NOMO-1 treated with dmso at 0.1 percent for 144 hours (cell line): ENCODE results near the gene SOX18.
"Not testable (repeated sequence)": the region's sequence is repeated elsewhere in the genome, so short reads cannot be mapped to it uniquely, and the experiment has no call there.

Experiments used
- DNase-seq: peaks from one replicate; lab custom pipeline; 2025; ENCODE audit not compliant: unreplicated experiment; lab: John Stamatoyannopoulos, UW

SOX18 gene

GRCh38 chr20:64049060-64049877, at the start of gene SOX18:
Gene SOX18, minus strand, starts transcription at chr20:64049639. Its CDS starts 123 bp downstream, at chr20:64049516.
- DNase-seq, result no peak

GRCh38 chr20:64098471-64099013, 49.1 kb upstream of the SOX18 start:
- DNase-seq, result no peak

GRCh38 chr20:64096535-64096934, 47.1 kb upstream of the SOX18 start:
- DNase-seq, result no peak

GRCh38 chr20:64095927-64096326, 46.5 kb upstream of the SOX18 start:
- DNase-seq, result no peak

- no peak for DNase-seq
Observed at GRCh38 chr20:64095455-64095854, 46.0 kb upstream of the SOX18 start.

GRCh38 chr20:64093013-64093503, 43.6 kb upstream of the SOX18 start:
- no peak for DNase-seq

- no peak for DNase-seq
Observed at GRCh38 chr20:64092258-64093012, 43.0 kb upstream of the SOX18 start.

GRCh38 chr20:64091770-64092169, 42.3 kb upstream of the SOX18 start:
- DNase-seq, result no peak

GRCh38 chr20:64091340-64091739, 41.9 kb upstream of the SOX18 start:
- DNase-seq, result no peak

GRCh38 chr20:64090165-64090564, 40.7 kb upstream of the SOX18 start:
- DNase-seq, result no peak

- DNase-seq, result not testable (repeated sequence)
Observed at GRCh38 chr20:64088586-64088985, 39.1 kb upstream of the SOX18 start.

- DNase-seq, result not testable (repeated sequence)
Observed at GRCh38 chr20:64087226-64087825, 37.9 kb upstream of the SOX18 start.

GRCh38 chr20:64086801-64087200, 37.4 kb upstream of the SOX18 start:
- no peak for DNase-seq

- no peak for DNase-seq
Observed at GRCh38 chr20:64084685-64085152, 35.3 kb upstream of the SOX18 start.

GRCh38 chr20:64083804-64084684, 34.6 kb upstream of the SOX18 start, which contains the start of gene LKAAEAR1:
Gene LKAAEAR1, minus strand, starts transcription at chr20:64084398. Its CDS starts 179 bp downstream, at chr20:64084219.
- DNase-seq, result no peak

- DNase-seq, result peak; percentile 29
Observed at GRCh38 chr20:64083378-64083803, 34.0 kb upstream of the SOX18 start.

- no peak for DNase-seq
Observed at GRCh38 chr20:64082820-64083377, 33.5 kb upstream of the SOX18 start.

GRCh38 chr20:64082126-64082731, 32.8 kb upstream of the SOX18 start:
- no peak for DNase-seq

GRCh38 chr20:64081624-64081964, 32.2 kb upstream of the SOX18 start:
- DNase-seq, result no peak
